Heart left ventricle (tissue), 13 donors: Measurements from ENCODE around the gene MGME1.

Experiments used
- CTCF ChIP-seq, 12 donors: fragments of 200-600 bp; sonication (generic) in 4 of 12; IDR thresholded peaks; one replicate each; pipeline versions ENCODE4 v1.5.0 to v1.8.0; 2018 to 2022; ENCODE audit warnings: antibody characterized with exemption in 12 of 12, mild to moderate bottlenecking in 5 of 12
- POLR2A ChIP-seq, 2 donors: fragments of 450-650 bp; IDR thresholded peaks; one replicate each; pipeline ENCODE4 v1.6.1; 2017; ENCODE audit warnings: antibody characterized with exemption in 2 of 2, mild to moderate bottlenecking in 2 of 2, moderate library complexity in 2 of 2
- donor health status: ischemic (EF 13 %, LVEDD 7.1; RV severe dilation, severe dysfunction).
- donor health status: DM: no; HTN: yes; CAD: no.
- donor health status: DM: no; HTN: no; CAD: no.
- donor health status: ischemic (EF 25% LVEDD 6.9; RV normal size, moderate dysfunction).
- donor health status: ischemic (EF 25% LVEDD 5.7; RV mildly dilated, moderate dysfunction).
- donor health status: ischemic (EF 35%, LVEDD 5.7; RV mildly dilated, moderate dysfunction).
- donor health status: nonischemic (EF 11% LVEDD 7.7; RV severe dilation, severe dysfunction).
- donor health status: DM: yes; HTN: yes; CAD: no.
- donor health status: PGD.
- donor health status: ischemic (EF 29% LVEDD 5.4; RV normal size, mild dysfunction).
- donor health status: nonischemic (EF 23%, LVEDD 6.1; RV moderate dilation, normal function).

- TF ChIP-seq POLR2A (IDR thresholded peaks at IDR 0.05) (no peak), CTCF (IDR thresholded peaks at IDR 0.05) (no peak)
These were observed 35.1 kb upstream of the MGME1 start for GRCh38 chr20:17933711-17934110.
